NCI-H1417 (cell line): Measurements from ENCODE around the gene CAPZB.
A peak's percentile ranks its signal among the peaks of the same experiment; 100 is the strongest.

Experiments
- DNase-seq, 3 experiments: peaks; one replicate each; lab custom pipeline; 2025; lab: John Stamatoyannopoulos, UW

Gene CAPZB

GRCh38 chr1:19405761-19406487 lies 79.4 kb downstream of the CAPZB start:
- DNase-seq: peak; percentile 75 to 92 (median 90)

GRCh38 chr1:19405195-19405760 lies 80.1 kb downstream of the CAPZB start:
- peak; percentile 41 to 88 (median 75) for DNase-seq

GRCh38 chr1:19404748-19405147 lies 80.6 kb downstream of the CAPZB start:
- DNase-seq: no peak

- DNase-seq: peak in 1 of 3 experiments; percentile 27
Measured at GRCh38 chr1:19403256-19403655, 82.1 kb downstream of the CAPZB start.

GRCh38 chr1:19402031-19402813 lies 83.1 kb downstream of the CAPZB start:
- DNase-seq: no peak

- no peak for DNase-seq
Measured at GRCh38 chr1:19401535-19401889, 83.8 kb downstream of the CAPZB start.

GRCh38 chr1:19400875-19401534 lies 84.3 kb downstream of the CAPZB start:
- DNase-seq: peak in 1 of 3 experiments; percentile 74

GRCh38 chr1:19400192-19400611 lies 85.1 kb downstream of the CAPZB start:
- DNase-seq: no peak

GRCh38 chr1:19398309-19398760 lies 87.0 kb downstream of the CAPZB start:
- no peak for DNase-seq

GRCh38 chr1:19397217-19397945 lies 88.0 kb downstream of the CAPZB start:
- DNase-seq: no peak

- no peak for DNase-seq
Measured at GRCh38 chr1:19396280-19396679, 89.1 kb downstream of the CAPZB start.

GRCh38 chr1:19395678-19396192 lies 89.6 kb downstream of the CAPZB start:
- no peak for DNase-seq

- DNase-seq: no peak
Measured at GRCh38 chr1:19393046-19393445, 92.3 kb downstream of the CAPZB start.

- no peak for DNase-seq
Measured at GRCh38 chr1:19392221-19392620, 93.1 kb downstream of the CAPZB start.

- no peak for DNase-seq
Measured at GRCh38 chr1:19391596-19391981, 93.8 kb downstream of the CAPZB start.

- peak; percentile 13 to 38 (median 33) for DNase-seq
Measured at GRCh38 chr1:19390901-19391595, 94.3 kb downstream of the CAPZB start.

- peak in 1 of 3 experiments; percentile 70 for DNase-seq
Measured at GRCh38 chr1:19390166-19390850, 95.0 kb downstream of the CAPZB start.

- DNase-seq: no peak
Measured at GRCh38 chr1:19388980-19389379, 96.4 kb downstream of the CAPZB start.

GRCh38 chr1:19387045-19387467 lies 98.3 kb downstream of the CAPZB start:
- DNase-seq: peak in 1 of 3 experiments; percentile 3
